Measurements from ENCODE around the gene TRPC4. TPM values are rescaled to one million over a fixed set of nuclear protein-coding genes. Genes with fewer than 3 reads are reported as not detected.

TRPC4 gene
- total RNA-seq, 1 experiment from 2014 or later, result 19.0 TPM

DNA sequence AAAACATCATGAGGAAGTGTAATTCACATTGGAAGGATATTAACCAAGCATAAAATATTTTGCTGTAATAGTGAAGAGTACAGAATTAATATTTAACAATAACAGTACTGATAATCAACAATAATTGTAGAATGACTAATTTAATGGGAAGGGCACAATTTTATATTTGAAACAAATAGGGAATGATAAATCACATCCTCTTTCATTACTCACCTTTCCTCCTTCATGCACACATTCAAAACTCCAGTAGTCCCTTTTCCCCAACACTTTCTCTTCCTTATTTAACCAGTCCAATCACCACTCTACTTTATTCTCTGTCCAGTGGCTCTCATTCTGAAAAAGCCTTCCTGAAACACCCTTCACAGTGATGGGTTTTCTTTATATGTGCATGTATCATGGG is 160.3 kb downstream of the TRPC4 start:
- no peak for DNase-seq
- H2BK120ac ChIP-seq (ENCODE audit: low read depth, low read length, poor library complexity, severe bottlenecking), result no peak overlapping the region
- no peak overlapping the region for H2AFZ ChIP-seq (ENCODE audit: low read length)
- H2BK5ac ChIP-seq (ENCODE audit: insufficient read length, low read length), result no peak overlapping the region
- H2BK20ac ChIP-seq (ENCODE audit: low read depth, low read length, poor library complexity, severe bottlenecking), result no peak overlapping the region
- H3K36me3 Mint-ChIP-seq (ENCODE audit: insufficient read depth in 1 of 3, low read depth in 3 of 3), result no peaks in the 10 kb centered on the region
- no peak overlapping the region for H3K4me2 ChIP-seq (ENCODE audit: insufficient read depth, insufficient read length, low read length)
- H2AK5ac ChIP-seq (ENCODE audit: insufficient read length, low read length), result no peak overlapping the region
- H3K4me3 Mint-ChIP-seq, result no peak overlapping the region
- no peak overlapping the region for H3K27ac Mint-ChIP-seq
- H4K5ac ChIP-seq (ENCODE audit: insufficient read length, low read depth, low read length), result no peak overlapping the region
- H3K9me3 Mint-ChIP-seq, result no peaks in the 10 kb centered on the region
- H3K23me2 ChIP-seq (ENCODE audit: insufficient read length, low read depth, low read length, poor library complexity, severe bottlenecking), result no peaks in the 10 kb centered on the region
- H3K56ac ChIP-seq (ENCODE audit: insufficient read length, low read depth, low read length), result no peak overlapping the region
- no peaks in the 10 kb centered on the region for H4K20me1 ChIP-seq (ENCODE audit: control insufficient read depth, insufficient read depth, insufficient read length)
- H2BK12ac ChIP-seq (ENCODE audit: insufficient read length, low read depth, low read length), result no peak overlapping the region
- no peaks in the 10 kb centered on the region for H3K27me3 ChIP-seq (ENCODE audit: insufficient read depth, low read length)
- H3K27me3 Mint-ChIP-seq (ENCODE audit: low read depth), result no peaks in the 10 kb centered on the region
- H3T11ph ChIP-seq (ENCODE audit: low read length), result no peak overlapping the region
- no peak overlapping the region for H3K23ac ChIP-seq (ENCODE audit: insufficient read length, low read depth, low read length)
- H3K9ac ChIP-seq (ENCODE audit: extremely low read depth, insufficient read length, low read length), result no peak overlapping the region
- H4K91ac ChIP-seq (ENCODE audit: insufficient read length, low read depth, low read length), result no peak overlapping the region
- no peaks in the 10 kb centered on the region for H3K79me2 ChIP-seq (ENCODE audit: insufficient read depth, low read length)
- no peak overlapping the region for H3K27ac ChIP-seq (ENCODE audit: insufficient read length, low read depth, low read length)
- H3K4ac ChIP-seq (ENCODE audit: low read depth, low read length), result no peak overlapping the region
- no peak overlapping the region for H2BK15ac ChIP-seq (ENCODE audit: low read depth, low read length)
- no peaks in the 10 kb centered on the region for H3K79me1 ChIP-seq (ENCODE audit: insufficient read depth, low read depth, low read length, poor library complexity, severe bottlenecking)
- no peak overlapping the region for H4K8ac ChIP-seq (replicated peaks; ENCODE audit: insufficient read length, low read depth, low read length)
- H3K18ac ChIP-seq (ENCODE audit: insufficient read length, low read depth, low read length), result no peak overlapping the region
- no peaks in the 10 kb centered on the region for H3K4me1 ChIP-seq (ENCODE audit: insufficient read depth, low read length)
- 0 out of 4 replicates have a peak, but pooled peaks cover 0 to under 1% of the 10 kb centered on the region in 2 experiments for H3K4me1 Mint-ChIP-seq
- H3K9me3 ChIP-seq (ENCODE audit: control insufficient read depth, low read depth, low read length), result no peaks in the 10 kb centered on the region
- TF ChIP-seq, protein P1, sequence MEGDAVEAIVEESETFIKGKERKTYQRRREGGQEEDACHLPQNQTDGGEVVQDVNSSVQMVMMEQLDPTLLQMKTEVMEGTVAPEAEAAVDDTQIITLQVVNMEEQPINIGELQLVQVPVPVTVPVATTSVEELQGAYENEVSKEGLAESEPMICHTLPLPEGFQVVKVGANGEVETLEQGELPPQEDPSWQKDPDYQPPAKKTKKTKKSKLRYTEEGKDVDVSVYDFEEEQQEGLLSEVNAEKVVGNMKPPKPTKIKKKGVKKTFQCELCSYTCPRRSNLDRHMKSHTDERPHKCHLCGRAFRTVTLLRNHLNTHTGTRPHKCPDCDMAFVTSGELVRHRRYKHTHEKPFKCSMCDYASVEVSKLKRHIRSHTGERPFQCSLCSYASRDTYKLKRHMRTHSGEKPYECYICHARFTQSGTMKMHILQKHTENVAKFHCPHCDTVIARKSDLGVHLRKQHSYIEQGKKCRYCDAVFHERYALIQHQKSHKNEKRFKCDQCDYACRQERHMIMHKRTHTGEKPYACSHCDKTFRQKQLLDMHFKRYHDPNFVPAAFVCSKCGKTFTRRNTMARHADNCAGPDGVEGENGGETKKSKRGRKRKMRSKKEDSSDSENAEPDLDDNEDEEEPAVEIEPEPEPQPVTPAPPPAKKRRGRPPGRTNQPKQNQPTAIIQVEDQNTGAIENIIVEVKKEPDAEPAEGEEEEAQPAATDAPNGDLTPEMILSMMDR (conservative IDR thresholded peaks at IDR 0.05), result no peak
- H3K14ac ChIP-seq (ENCODE audit: insufficient read depth, low read length), result no peak overlapping the region

Data from H9 (cell line).